Choroid plexus epithelial cell (primary cell): ENCODE data around the gene PRKCE.
A peak's percentile ranks its signal among the peaks of the same experiment; 100 is the strongest.

Experiments
- DNase-seq: peaks from one replicate; pipeline ENCODE4 v3.0.0-alpha.2; 2010; ENCODE audit warnings: low read depth
- H3K4me3 ChIP-seq: 2 replicates; pipeline ENCODE4 v1.5.1; 2011; ENCODE audit warnings: low read depth, mild to moderate bottlenecking, control low read depth, low read length, moderate library complexity
- TF ChIP-seq, protein P1 (sequence below): conservative IDR thresholded peaks from 2 replicates; pipeline ENCODE4 v1.5.1; 2011; ENCODE audit warnings: low read depth, mild to moderate bottlenecking, control low read depth, inconsistent platforms, low read length, moderate library complexity

PRKCE gene

DNA sequence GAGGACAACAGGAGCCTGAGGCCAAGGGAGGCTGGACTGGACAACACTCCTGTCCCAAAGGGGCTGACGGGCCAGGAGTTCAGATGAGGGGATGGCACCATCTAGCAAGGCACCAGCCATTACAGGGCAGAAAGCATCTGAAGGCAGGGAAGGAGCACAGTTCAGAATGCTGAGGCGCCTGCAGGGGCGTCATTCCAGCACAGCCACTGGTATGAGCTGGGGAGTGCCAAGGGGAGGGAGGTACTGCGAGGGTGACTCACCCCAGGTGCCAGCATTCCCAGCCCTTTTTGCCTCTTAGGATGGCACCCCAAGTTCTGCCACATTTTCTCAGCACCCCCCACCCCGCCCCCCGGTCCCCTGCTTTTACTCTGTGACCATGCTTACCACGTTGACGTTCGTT lies 515.9 kb downstream of the PRKCE start:
- DNase-seq = no peak
- TF ChIP-seq, protein P1, sequence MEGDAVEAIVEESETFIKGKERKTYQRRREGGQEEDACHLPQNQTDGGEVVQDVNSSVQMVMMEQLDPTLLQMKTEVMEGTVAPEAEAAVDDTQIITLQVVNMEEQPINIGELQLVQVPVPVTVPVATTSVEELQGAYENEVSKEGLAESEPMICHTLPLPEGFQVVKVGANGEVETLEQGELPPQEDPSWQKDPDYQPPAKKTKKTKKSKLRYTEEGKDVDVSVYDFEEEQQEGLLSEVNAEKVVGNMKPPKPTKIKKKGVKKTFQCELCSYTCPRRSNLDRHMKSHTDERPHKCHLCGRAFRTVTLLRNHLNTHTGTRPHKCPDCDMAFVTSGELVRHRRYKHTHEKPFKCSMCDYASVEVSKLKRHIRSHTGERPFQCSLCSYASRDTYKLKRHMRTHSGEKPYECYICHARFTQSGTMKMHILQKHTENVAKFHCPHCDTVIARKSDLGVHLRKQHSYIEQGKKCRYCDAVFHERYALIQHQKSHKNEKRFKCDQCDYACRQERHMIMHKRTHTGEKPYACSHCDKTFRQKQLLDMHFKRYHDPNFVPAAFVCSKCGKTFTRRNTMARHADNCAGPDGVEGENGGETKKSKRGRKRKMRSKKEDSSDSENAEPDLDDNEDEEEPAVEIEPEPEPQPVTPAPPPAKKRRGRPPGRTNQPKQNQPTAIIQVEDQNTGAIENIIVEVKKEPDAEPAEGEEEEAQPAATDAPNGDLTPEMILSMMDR = no peak
- no peak overlapping the region for H3K4me3 ChIP-seq

DNA sequence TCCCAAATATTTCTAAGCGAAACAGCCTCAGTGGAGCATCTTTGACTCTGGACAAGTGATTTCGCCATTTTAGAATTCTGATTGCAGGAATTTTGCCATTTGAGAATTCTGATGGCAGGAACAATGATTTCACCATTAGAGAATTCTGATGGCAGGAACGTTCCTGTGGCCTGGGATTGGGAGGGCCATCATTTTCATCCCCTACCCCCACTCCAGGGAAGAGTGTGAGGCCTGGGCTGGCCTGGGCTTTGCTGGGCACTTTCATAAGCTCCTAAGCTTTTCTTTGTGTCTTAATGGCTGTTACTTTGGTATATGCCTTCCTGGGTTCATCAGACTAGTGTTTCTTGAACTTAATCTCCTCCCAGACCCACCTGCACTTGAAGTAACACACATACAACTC lies 516.4 kb downstream of the PRKCE start:
- no peak for DNase-seq
- TF ChIP-seq, protein P1 = no peak
- H3K4me3 ChIP-seq = no peak overlapping the region

DNA sequence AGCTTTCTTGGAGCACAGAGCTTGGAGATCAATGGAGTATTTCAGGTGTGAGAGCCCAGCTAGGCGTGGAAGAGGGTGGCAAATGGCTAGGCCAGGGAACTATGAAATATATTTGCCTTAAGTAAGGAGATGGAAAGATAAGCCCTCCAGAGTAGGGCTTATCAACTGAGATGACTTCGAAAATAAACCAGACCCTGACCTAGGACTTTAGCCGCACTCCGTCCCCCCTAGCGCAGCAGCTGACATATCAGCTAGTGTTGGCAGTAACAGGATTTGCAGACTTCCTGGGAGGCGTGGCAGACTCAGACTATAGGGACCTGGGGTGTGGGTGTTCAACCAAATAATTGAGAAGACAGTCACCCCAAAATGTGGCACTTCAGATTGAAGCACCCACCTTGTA lies 518.0 kb downstream of the PRKCE start:
- TF ChIP-seq, protein P1 = no peak
- DNase-seq = no peak
- H3K4me3 ChIP-seq = no peak overlapping the region

DNA sequence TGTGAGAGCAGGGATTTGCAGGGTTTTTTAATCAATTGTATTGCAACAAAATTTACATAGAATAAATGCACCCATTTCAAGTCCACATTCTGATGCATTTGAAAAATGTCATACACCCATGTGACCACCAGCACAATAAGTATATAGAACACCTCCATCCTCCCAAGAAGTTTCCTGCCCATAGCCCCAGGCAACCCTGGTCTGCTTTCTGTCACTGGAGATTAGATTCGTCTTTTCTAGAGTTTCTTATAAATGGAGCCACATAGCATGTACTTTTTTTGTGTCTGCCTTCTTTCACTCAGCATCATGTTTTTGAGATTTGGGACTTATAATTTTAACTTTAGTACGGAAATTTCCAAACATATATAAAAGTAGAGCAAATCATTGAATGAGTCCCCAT lies 518.6 kb downstream of the PRKCE start:
- DNase-seq = no peak
- no peak overlapping the region for H3K4me3 ChIP-seq
- TF ChIP-seq, protein P1 = no peak

DNA sequence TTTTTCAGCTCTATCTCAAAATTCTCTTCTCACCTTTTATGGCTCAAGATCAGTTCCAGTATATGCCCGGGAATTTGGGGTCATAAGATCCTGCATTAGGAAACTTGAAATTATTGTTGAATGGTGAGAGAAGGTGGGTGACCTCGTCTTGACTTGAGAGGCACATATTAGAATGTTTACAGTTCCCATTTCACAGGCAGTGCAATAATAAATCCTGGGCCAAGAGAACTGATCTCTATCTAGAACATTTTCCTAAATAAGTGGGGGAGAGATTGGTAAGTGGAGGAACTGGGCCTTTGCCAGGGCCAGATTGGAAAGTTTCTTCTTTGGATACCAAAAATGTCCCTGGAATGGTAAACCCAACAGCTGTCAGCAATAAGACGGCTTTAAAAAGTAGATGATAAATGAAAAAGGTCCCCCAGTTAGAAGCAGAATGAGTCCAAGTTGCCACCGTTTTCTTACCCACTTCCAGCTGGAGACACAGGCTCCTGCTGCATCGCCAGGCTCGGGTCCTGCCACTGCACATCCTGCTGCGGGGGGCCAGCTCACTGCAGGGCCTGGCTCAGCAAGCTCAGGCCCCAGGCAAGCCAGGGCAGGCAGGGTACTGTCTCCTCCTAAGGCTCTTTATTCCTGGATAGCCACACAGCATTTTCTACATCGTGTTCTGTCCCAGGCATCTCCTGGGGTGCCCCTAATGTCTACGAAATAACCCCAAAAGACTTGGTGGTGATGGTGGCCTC lies 519.3 kb downstream of the PRKCE start:
- TF ChIP-seq, protein P1 = no peak
- peak; percentile 44 for DNase-seq
- no peak overlapping the region for H3K4me3 ChIP-seq

DNA sequence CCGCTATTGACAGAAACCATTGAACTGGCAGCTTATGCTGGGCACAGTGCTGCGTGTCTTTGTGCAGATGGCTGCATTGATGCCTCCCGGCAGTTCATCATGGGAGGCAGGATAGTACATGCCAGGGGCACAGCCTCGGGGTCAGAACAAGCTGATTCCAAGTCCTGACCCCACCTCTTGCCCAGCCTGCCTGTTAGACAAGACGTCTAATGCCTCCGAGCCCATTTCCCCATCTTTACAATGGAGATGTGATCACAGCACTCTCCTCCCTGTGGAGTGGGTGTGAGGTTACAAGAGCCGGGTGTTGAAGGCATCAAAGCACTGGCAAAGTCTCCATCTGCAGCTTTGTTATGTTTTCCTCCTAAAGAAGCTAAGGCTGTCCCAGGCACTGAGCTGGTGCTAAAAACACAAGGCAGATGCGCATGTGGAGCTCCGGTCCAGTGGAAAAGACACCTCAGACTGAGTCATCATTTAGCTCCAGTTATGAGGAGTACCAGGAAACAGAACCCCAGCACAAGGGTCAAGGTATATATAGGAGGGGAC lies 520.0 kb downstream of the PRKCE start:
- TF ChIP-seq, protein P1 = no peak
- no peak overlapping the region for H3K4me3 ChIP-seq
- DNase-seq = peak; percentile 92

DNA sequence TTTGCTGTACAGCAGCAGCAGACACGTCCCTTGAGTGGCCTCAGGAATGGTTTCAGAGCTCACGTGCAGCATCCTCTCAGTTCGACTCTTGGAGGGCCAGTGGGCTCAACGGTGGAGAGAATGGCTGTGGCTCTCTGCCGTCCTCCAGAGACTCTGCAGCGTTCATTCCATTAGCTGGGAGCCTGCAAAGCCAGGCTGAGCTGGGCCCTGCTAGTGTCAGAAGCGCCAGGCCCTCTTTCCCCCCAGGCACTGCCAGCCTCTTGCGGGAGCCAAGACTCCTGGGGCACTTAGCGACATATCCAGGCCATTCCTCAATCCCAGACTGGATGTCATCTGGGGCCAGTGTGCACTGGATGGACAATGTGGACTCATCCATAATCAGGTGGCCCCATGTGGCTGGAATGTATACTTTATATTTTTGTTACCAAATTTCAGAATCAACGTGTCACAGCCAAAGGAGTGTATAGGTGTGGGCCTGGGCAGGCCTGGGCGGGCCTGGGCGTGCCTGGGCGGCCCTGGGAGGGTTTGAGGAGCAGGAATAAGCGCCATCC lies 520.6 kb downstream of the PRKCE start:
- TF ChIP-seq, protein P1 = peak; percentile 30
- peak; percentile 12 for DNase-seq

More for the DNA sequence above, 520.6 kb downstream of the PRKCE start:
- H3K4me3 ChIP-seq = no peak overlapping the region
